Measurements from ENCODE around the gene CHMP1B. TPM values are rescaled to one million over a fixed set of nuclear protein-coding genes. Genes with fewer than 3 reads are reported as not detected.

The CHMP1B gene, protein sequence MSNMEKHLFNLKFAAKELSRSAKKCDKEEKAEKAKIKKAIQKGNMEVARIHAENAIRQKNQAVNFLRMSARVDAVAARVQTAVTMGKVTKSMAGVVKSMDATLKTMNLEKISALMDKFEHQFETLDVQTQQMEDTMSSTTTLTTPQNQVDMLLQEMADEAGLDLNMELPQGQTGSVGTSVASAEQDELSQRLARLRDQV
- total RNA-seq = 140 and 178 TPM in 2 replicates

GRCh38 chr18:11851146-11851805, at the start of gene CHMP1B:
Gene CHMP1B (plus strand): TSS chr18:11851413. CDS start chr18:11851512, 99 bp downstream.
- DNase-seq (ENCODE audit: low read depth) = peak; percentile 90

DNA sequence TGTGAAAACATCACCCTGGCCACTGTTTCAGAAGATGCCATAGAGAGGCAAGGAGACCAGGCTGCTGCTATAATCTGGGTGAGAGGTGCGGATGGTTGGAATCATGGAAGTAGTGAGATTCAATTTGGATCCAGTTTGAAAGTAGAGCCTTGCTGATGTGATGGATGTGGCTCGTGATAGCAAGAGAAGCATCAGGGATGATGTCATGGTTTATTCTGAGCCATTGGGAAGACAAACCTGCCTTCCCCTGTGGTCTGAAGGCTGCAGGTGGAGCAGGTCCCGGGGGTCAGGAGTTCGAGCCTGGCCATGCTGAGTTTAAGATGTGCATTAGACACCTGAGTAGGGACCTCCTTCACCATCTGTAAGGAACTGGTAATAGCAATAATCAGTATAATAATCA, 49.6 kb upstream of the CHMP1B start:
- no peak for FAIRE-seq
- no peak for DNase-seq (ENCODE audit: low read depth)
- Histone ChIP-seq H3K4me3 (ENCODE audit: low read depth, low read length) (no peak overlapping the region), H3K36me3 (ENCODE audit: control insufficient read depth, insufficient read depth, low read length) (no peaks in the 10 kb centered on the region), H3K27me3 (ENCODE audit: control insufficient read depth, insufficient read depth, low read length) (no peaks in the 10 kb centered on the region)
- TF ChIP-seq, protein P1, sequence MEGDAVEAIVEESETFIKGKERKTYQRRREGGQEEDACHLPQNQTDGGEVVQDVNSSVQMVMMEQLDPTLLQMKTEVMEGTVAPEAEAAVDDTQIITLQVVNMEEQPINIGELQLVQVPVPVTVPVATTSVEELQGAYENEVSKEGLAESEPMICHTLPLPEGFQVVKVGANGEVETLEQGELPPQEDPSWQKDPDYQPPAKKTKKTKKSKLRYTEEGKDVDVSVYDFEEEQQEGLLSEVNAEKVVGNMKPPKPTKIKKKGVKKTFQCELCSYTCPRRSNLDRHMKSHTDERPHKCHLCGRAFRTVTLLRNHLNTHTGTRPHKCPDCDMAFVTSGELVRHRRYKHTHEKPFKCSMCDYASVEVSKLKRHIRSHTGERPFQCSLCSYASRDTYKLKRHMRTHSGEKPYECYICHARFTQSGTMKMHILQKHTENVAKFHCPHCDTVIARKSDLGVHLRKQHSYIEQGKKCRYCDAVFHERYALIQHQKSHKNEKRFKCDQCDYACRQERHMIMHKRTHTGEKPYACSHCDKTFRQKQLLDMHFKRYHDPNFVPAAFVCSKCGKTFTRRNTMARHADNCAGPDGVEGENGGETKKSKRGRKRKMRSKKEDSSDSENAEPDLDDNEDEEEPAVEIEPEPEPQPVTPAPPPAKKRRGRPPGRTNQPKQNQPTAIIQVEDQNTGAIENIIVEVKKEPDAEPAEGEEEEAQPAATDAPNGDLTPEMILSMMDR (IDR thresholded peaks at IDR 0.05; ENCODE audit: insufficient read depth, low read length, severe bottlenecking) = no peak

More at GRCh38 chr18:11851146-11851805, at the start of gene CHMP1B:
- TF ChIP-seq, protein P1 (IDR thresholded peaks at IDR 0.05; ENCODE audit: insufficient read depth, low read length, severe bottlenecking) = no peak
- Histone ChIP-seq H3K36me3 (ENCODE audit: control insufficient read depth, insufficient read depth, low read length) (no peaks in the 10 kb centered on the region), H3K27me3 (ENCODE audit: control insufficient read depth, insufficient read depth, low read length) (no peaks in the 10 kb centered on the region), H3K4me3 (ENCODE audit: low read depth, low read length) (peak within 1 kb of the TSS; percentile 85)
- FAIRE-seq = no peak

DNA sequence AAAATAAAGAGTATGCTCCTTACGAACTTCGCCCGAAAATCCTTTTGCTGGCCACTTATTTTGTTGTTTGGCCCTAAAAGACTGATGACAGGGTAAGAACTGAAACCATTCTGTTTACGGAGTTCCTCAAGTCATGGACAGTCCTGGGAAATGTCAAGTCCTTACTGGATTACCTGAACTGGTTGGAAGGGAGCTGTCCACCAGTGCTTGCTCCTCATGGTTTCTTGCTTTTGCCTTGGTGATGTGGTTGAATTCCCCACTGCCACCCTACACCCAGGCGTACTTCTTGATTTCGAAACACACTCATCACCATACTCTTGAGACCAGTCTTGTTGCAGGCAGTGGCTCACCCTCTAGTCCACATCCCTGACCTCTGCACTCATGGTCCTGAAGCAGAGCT, 49.1 kb upstream of the CHMP1B start:
- FAIRE-seq (no peak), DNase-seq (ENCODE audit: low read depth) (no peak)
- no peak overlapping the region for H3K4me3 ChIP-seq (ENCODE audit: low read depth, low read length)
- no peaks in the 10 kb centered on the region for H3K27me3 ChIP-seq (ENCODE audit: control insufficient read depth, insufficient read depth, low read length)
- TF ChIP-seq, protein P1 (IDR thresholded peaks at IDR 0.05; ENCODE audit: insufficient read depth, low read length, severe bottlenecking) = no peak
- H3K36me3 ChIP-seq (ENCODE audit: control insufficient read depth, insufficient read depth, low read length) = no peaks in the 10 kb centered on the region

GRCh38 chr18:11802586-11802985, 48.6 kb upstream of the CHMP1B start:
- TF ChIP-seq, protein P1 (IDR thresholded peaks at IDR 0.05; ENCODE audit: insufficient read depth, low read length, severe bottlenecking) = no peak
- no peak for DNase-seq (ENCODE audit: low read depth)
- Histone ChIP-seq H3K36me3 (ENCODE audit: control insufficient read depth, insufficient read depth, low read length) (no peaks in the 10 kb centered on the region), H3K4me3 (ENCODE audit: low read depth, low read length) (no peak overlapping the region), H3K27me3 (ENCODE audit: control insufficient read depth, insufficient read depth, low read length) (no peaks in the 10 kb centered on the region)
- FAIRE-seq = no peak

- TF ChIP-seq, protein P1 (IDR thresholded peaks at IDR 0.05; ENCODE audit: insufficient read depth, low read length, severe bottlenecking) = no peak
- Histone ChIP-seq H3K36me3 (ENCODE audit: control insufficient read depth, insufficient read depth, low read length) (no peaks in the 10 kb centered on the region), H3K4me3 (ENCODE audit: low read depth, low read length) (no peak overlapping the region), H3K27me3 (ENCODE audit: control insufficient read depth, insufficient read depth, low read length) (no peaks in the 10 kb centered on the region)
- no peak for DNase-seq (ENCODE audit: low read depth)
- FAIRE-seq = no peak
Measured at GRCh38 chr18:11807233-11807632, 44.0 kb upstream of the CHMP1B start.

Measured in bronchial epithelial cell (primary cell).